SK-N-SH (cell line): ENCODE measurements around the gene LRRC45. TPM values are rescaled to one million over a fixed set of nuclear protein-coding genes. Genes with fewer than 3 reads are reported as not detected.

Experiments
- CTCF ChIA-PET: fragments of 300-600, 350-600 bp; formaldehyde crosslinking; extraction: SDS; loops from one replicate; lab custom pipeline; 2021; lab: Yijun Ruan, JAX
- POLR2A ChIA-PET: fragments of 350-600 bp; sonication (Branson Sonifier 250); formaldehyde crosslinking; extraction: SDS; loops from one replicate; lab custom pipeline; 2020; ENCODE audit warnings: antibody characterized with exemption, inconsistent platforms; lab: Yijun Ruan, JAX
- DNase-seq: peaks from one replicate; pipeline ENCODE4 v3.0.0; 2012
- H2AFZ ChIP-seq: fragments of 200-600 bp; sonication (generic); 2 replicates; pipeline ENCODE4 v1.8.1; 2016; ENCODE audit warnings: antibody characterized with exemption, mild to moderate bottlenecking, low read depth
- H3F3A ChIP-seq: fragments of 200-600 bp; sonication (generic); replicated peaks from 2 replicates; pipeline ENCODE3; 2016; ENCODE audit warnings: antibody characterized with exemption, mild to moderate bottlenecking; ENCODE audit not compliant: insufficient read depth
- H3K27ac ChIP-seq, 2 experiments: fragments of 200-500 bp in 1 of 2; fragments of 200-600 bp in 1 of 2; sonication (Bioruptor generic) in 1 of 2; sonication (generic), shearing (Covaris generic) in 1 of 2; 2 replicates each; pipeline versions ENCODE4 v1.5.1 to v1.6.1; 2014 to 2016; ENCODE audit warnings: low read depth in 2 of 2, inconsistent platforms in 1 of 2, low read length in 1 of 2, mild to moderate bottlenecking in 1 of 2, mixed read lengths in 1 of 2
- H3K27me3 ChIP-seq: fragments of 200-600 bp; sonication (generic), shearing (Covaris generic); 2 replicates; pipeline ENCODE4 v1.6.1; 2016; ENCODE audit warnings: mixed run types; ENCODE audit not compliant: insufficient read depth
- H3K36me3 ChIP-seq, 2 experiments: fragments of 200-500 bp in 1 of 2; fragments of 200-600 bp in 1 of 2; sonication (Bioruptor generic) in 1 of 2; sonication (generic) in 1 of 2; replicated peaks in 1 of 2; 2 replicates each; pipeline versions ENCODE3 to v1.5.1; 2014 to 2016; ENCODE audit warnings: low read length in 1 of 2, mild to moderate bottlenecking in 1 of 2; ENCODE audit not compliant: insufficient read depth in 2 of 2, control insufficient read depth in 1 of 2
- H3K4me1 ChIP-seq, 2 experiments: fragments of 200-500 bp in 1 of 2; fragments of 200-600 bp in 1 of 2; sonication (Bioruptor generic) in 1 of 2; sonication (generic), shearing (Covaris generic) in 1 of 2; 2 replicates each; pipeline versions ENCODE4 v1.5.1 to v1.6.1; 2014 to 2016; ENCODE audit warnings: low read depth in 1 of 2, low read length in 1 of 2, mixed run types in 1 of 2; ENCODE audit not compliant: insufficient read depth in 2 of 2, control insufficient read depth in 1 of 2
- H3K4me2 ChIP-seq: fragments of 200-600 bp; sonication (generic), shearing (Covaris generic); 2 replicates; pipeline ENCODE4 v1.6.1; 2017; ENCODE audit warnings: mixed run types
- H3K4me3 ChIP-seq, 2 experiments: fragments of 200-500 bp in 1 of 2; fragments of 200-600 bp in 1 of 2; sonication (Bioruptor generic) in 1 of 2; sonication (generic), shearing (Covaris generic) in 1 of 2; 2 replicates each; pipeline versions ENCODE4 v1.5.1 to v1.8.1; 2014 to 2016; ENCODE audit warnings: low read depth in 2 of 2, inconsistent platforms in 1 of 2, low read length in 1 of 2, mild to moderate bottlenecking in 1 of 2, mixed read lengths in 1 of 2, moderate library complexity in 1 of 2
- H3K79me2 ChIP-seq: fragments of 200-600 bp; sonication (generic); 2 replicates; pipeline ENCODE4 v1.8.1; 2017; ENCODE audit warnings: mild to moderate bottlenecking; ENCODE audit not compliant: insufficient read depth
- H3K9ac ChIP-seq: fragments of 200-600 bp; sonication (generic); 2 replicates; pipeline ENCODE4 v1.6.1; 2017; ENCODE audit warnings: mixed run types
- H3K9me2 ChIP-seq: fragments of 200-600 bp; sonication (generic); 2 replicates; pipeline ENCODE4 v1.6.1; 2017; ENCODE audit warnings: mixed run types
- H3K9me3 ChIP-seq: fragments of 200-600 bp; sonication (generic); 2 replicates; pipeline ENCODE4 v1.6.1; 2017; ENCODE audit warnings: mixed run types, mild to moderate bottlenecking, moderate library complexity
- H4K20me1 ChIP-seq: fragments of 200-600 bp; sonication (generic); 2 replicates; pipeline ENCODE4 v1.6.1; 2017; ENCODE audit warnings: mild to moderate bottlenecking, mixed run types; ENCODE audit not compliant: insufficient read depth
- CHD2 ChIP-seq: fragments of 150-350 bp; IDR thresholded peaks from 2 replicates; pipeline ENCODE4 v1.6.1; 2018; ENCODE audit warnings: low read length; ENCODE audit not compliant: partially characterized antibody
- CTCF ChIP-seq: fragments of 200-600 bp; sonication (generic); IDR thresholded peaks from 2 replicates; pipeline ENCODE4 v1.6.1; 2017; ENCODE audit warnings: antibody characterized with exemption, mild to moderate bottlenecking, moderate library complexity
- ELF1 ChIP-seq: IDR thresholded peaks from 2 replicates; pipeline ENCODE4 v1.4.0; 2012
- FOXJ3 ChIP-seq: sonication (generic); formaldehyde crosslinking; IDR thresholded peaks from 2 replicates; pipeline ENCODE4 v1.5.1; 2020; ENCODE audit warnings: mild to moderate bottlenecking, missing genetic modification reagents
- GATA2 ChIP-seq: sonication (generic); formaldehyde crosslinking; IDR thresholded peaks from 2 replicates; pipeline ENCODE4 v1.5.0; 2020; ENCODE audit warnings: mild to moderate bottlenecking, missing genetic modification reagents
- MXI1 ChIP-seq: IDR thresholded peaks from 2 replicates; pipeline ENCODE4 v1.6.1; 2012; ENCODE audit warnings: mild to moderate bottlenecking, low read depth, low read length, improper control_type of control experiment
- NFIC ChIP-seq: IDR thresholded peaks from 2 replicates; pipeline ENCODE4 v1.4.0; 2012; ENCODE audit warnings: borderline replicate concordance
- POLR2AphosphoS5 ChIP-seq: IDR thresholded peaks from 2 replicates; pipeline ENCODE4 v1.6.1; 2012; ENCODE audit warnings: low read depth, low read length
- RCOR1 ChIP-seq: fragments of 150-350 bp; IDR thresholded peaks from 2 replicates; pipeline ENCODE4 v1.6.1; 2017; ENCODE audit warnings: antibody characterized with exemption, low read length
- REST ChIP-seq: IDR thresholded peaks from 2 replicates; pipeline ENCODE4 v1.6.1; 2012; ENCODE audit warnings: mild to moderate bottlenecking, low read depth, low read length, moderate library complexity
- TCF12 ChIP-seq: IDR thresholded peaks from 2 replicates; pipeline ENCODE4 v1.4.0; 2012
- USF1 ChIP-seq: IDR thresholded peaks from 2 replicates; pipeline ENCODE4 v1.4.0; 2012; ENCODE audit warnings: low read depth, borderline replicate concordance
- WGBS: methylation state at CpG from one replicate; pipeline ENCODE4 v1.1.6; 2017; ENCODE audit warnings: low lambda C conversion rate; 5-methylcytosine and 5-hydroxymethylcytosine counted together
- polyA plus RNA-seq, 3 experiments: library from polyadenylated mRNA; depleted of rRNA; stranded (reverse); fragments of >200 nt; gene quantifications; 2 replicates each; pipeline ENCODE4 v1.2.3, GENCODE V29; 2012
- TF ChIP-seq, protein P1 (sequence below): IDR thresholded peaks from 2 replicates; pipeline ENCODE4; 2012
- TF ChIP-seq, protein P2 (sequence below): fragments of 150-350 bp; IDR thresholded peaks from 2 replicates; pipeline ENCODE4 v1.6.1; 2016; ENCODE audit warnings: mild to moderate bottlenecking, low read depth, low read length

Gene LRRC45
- polyA plus RNA-seq, 1 of the 3 experiments (the other 2 are of a cell fraction), result 31.5 TPM

DNA sequence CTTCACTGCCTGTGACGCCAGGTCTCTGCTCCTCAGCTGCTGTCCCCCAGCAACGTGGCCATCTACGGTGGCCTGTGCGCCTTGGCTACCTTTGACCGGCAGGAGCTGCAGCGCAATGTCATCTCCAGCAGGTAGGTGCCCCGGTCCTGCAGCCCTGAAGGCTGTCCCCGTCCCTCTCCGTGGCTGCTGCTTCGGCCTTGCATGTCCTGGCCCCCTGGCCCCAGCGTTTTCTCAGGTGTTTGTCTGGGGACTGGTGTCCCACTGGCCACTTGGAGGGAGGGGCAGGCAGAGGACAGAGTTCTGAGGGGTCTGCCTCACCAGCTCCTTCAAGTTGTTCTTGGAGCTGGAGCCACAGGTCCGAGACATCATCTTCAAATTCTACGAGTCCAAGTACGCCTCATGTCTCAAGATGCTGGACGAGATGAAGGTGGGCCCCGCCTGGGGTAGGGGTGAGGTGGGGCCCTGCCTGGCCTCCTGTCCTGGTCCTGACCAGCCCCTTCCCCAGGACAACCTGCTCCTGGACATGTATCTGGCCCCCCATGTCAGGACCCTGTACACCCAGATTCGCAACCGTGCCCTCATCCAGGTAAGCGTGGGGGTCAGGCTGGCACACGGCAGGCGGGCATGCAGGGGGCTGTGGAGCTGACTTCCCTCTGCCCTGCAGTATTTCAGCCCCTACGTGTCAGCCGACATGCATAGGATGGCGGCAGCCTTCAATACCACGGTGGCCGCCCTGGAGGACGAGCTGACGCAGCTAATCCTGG is 33.0 kb downstream of the LRRC45 start:
- Histone ChIP-seq H3F3A (peaks cover 33% of the 10 kb centered on the region), H3K4me2 (no peak overlapping the region), H3K9ac (no peak overlapping the region), H3K9me2 (no peaks in the 10 kb centered on the region), H3K27ac (no peak overlapping the region), H3K4me1 (peaks cover 0 to 19% of the 10 kb centered on the region in 2 experiments; a peak in 2 of 4 replicates), H3K79me2 (peaks cover 39% of the 10 kb centered on the region), H3K4me3 (no peak overlapping the region)
- CTCF ChIA-PET, result interaction anchor here (0.7 to 4.5 kb wide), 6 partner anchors 10 to 45 kb away, joined by 3 to 24 read pairs (median 6); partner anchors contain the start of genes CENPX, DCXR and DUS1L
- no peak for DNase-seq
- POLR2A ChIA-PET, result interaction anchor here (0.8 to 1.4 kb wide), 4 partner anchors 18 to 42 kb away, joined by 3 to 9 read pairs (median 4); partner anchors contain the start of genes DCXR, FASN and RAC3
- TF ChIP-seq, protein P1, sequence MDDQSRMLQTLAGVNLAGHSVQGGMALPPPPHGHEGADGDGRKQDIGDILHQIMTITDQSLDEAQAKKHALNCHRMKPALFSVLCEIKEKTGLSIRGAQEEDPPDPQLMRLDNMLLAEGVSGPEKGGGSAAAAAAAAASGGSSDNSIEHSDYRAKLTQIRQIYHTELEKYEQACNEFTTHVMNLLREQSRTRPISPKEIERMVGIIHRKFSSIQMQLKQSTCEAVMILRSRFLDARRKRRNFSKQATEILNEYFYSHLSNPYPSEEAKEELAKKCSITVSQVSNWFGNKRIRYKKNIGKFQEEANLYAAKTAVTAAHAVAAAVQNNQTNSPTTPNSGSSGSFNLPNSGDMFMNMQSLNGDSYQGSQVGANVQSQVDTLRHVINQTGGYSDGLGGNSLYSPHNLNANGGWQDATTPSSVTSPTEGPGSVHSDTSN, result no peak
- no peak for TF ChIP-seq CHD2
- TF ChIP-seq, all 33 proteins: peak for 0
- WGBS, result 94% methylated on average over 24 of the region's 28 CpGs
- H3K9me3 ChIP-seq, result no peaks in the 10 kb centered on the region
- peaks cover 14% of the 10 kb centered on the region; the same call in 1 of the 2 replicates for H4K20me1 ChIP-seq
- H3K36me3 ChIP-seq, result peaks cover 31 to 81% of the 10 kb centered on the region in 2 experiments
- H2AFZ ChIP-seq, result no peak overlapping the region
- no peaks in the 10 kb centered on the region for H3K27me3 ChIP-seq

- H3K9me2 ChIP-seq, result no peaks in the 10 kb centered on the region
- H3K4me2 ChIP-seq, result no peak overlapping the region
- no peak overlapping the region for H3K9ac ChIP-seq
- no peak overlapping the region for H3K4me3 ChIP-seq
- peaks cover 34% of the 10 kb centered on the region for H3K79me2 ChIP-seq
- POLR2A ChIA-PET, result interaction anchor here (0.8 to 1.4 kb wide), 3 partner anchors 19 to 42 kb away, joined by 3 to 9 read pairs (median 5); partner anchors contain the start of genes DCXR, FASN and RAC3
- H2AFZ ChIP-seq, result no peak overlapping the region
- H3K9me3 ChIP-seq, result no peaks in the 10 kb centered on the region
- CTCF ChIA-PET, result interaction anchor here (0.7 to 2.5 kb wide), 5 partner anchors 9 to 45 kb away, joined by 3 to 10 read pairs (median 3); partner anchors contain the start of genes CENPX, DCXR and DUS1L
- peaks cover 14% of the 10 kb centered on the region; the same call in 1 of the 2 replicates for H4K20me1 ChIP-seq
- H3K27ac ChIP-seq, result no peak overlapping the region
- no peaks in the 10 kb centered on the region for H3K27me3 ChIP-seq
- peaks cover 33% of the 10 kb centered on the region for H3F3A ChIP-seq
- 92% methylated on average over 22 of the region's 29 CpGs for WGBS
- DNase-seq, result no peak
- peaks cover 31 to 88% of the 10 kb centered on the region in 2 experiments for H3K36me3 ChIP-seq
- H3K4me1 ChIP-seq, result peaks cover 0 to 19% of the 10 kb centered on the region in 2 experiments; a peak in 2 of 4 replicates
- TF ChIP-seq GATA2 (CRISPR knock-in tag) (no peak), MXI1 (no peak), NFIC (no peak), USF1 (no peak), REST (no peak), RCOR1 (no peak), CTCF (no peak), TCF12 (no peak), FOXJ3 (CRISPR knock-in tag) (no peak), CHD2 (no peak), ELF1 (no peak), POLR2AphosphoS5 (no peak)
- TF ChIP-seq, protein P2, sequence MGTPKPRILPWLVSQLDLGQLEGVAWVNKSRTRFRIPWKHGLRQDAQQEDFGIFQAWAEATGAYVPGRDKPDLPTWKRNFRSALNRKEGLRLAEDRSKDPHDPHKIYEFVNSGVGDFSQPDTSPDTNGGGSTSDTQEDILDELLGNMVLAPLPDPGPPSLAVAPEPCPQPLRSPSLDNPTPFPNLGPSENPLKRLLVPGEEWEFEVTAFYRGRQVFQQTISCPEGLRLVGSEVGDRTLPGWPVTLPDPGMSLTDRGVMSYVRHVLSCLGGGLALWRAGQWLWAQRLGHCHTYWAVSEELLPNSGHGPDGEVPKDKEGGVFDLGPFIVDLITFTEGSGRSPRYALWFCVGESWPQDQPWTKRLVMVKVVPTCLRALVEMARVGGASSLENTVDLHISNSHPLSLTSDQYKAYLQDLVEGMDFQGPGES, result no peak
These were observed 33.9 kb downstream of the LRRC45 start for GRCh38 chr17:82056729-82057621.
